ENCODE data around the gene ARHGEF2. TPM values are rescaled to one million over a fixed set of nuclear protein-coding genes. Genes with fewer than 3 reads are reported as not detected.

ARHGEF2 gene
- total RNA-seq = 100 to 1,000 TPM; 165 to 174 TPM

DNA sequence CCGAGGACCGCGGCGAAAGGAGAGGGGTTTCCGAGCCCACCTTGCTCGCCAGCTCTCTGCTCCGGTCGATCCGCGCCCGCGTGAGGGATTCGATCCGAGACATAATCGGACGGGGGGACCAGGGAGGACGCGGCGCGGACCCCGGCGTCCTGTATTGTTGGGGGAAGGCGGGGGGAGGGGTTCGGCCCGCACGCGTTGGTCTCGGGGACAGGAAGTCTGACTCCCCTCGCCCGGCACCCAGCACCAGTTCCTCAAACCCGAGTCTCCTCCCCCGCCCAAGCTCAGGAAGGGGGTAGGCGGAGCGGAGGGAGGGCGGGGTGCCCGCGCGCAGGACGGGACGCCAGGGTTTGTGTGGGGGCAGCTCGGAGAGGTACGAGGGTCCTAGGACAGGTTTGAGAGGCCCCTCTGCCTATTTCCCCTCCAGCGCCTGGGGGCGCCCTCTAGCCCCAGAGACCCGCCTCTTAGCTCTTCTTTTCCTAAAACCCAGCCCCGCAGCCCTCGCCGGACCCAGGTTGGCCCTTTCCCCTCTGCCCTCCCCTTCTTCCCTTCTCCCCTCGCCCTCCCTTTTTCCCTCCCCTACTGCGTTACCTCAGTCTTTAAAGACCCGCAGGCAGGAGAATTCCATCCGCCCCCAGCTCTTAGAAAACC, at the start of gene ARHGEF2:
Gene ARHGEF2 (minus strand): TSS at position 223 of the 648 bp plus-strand sequence. CDS start 120 bp downstream, at position 103.
- Mint-ChIP-seq H3K36me3 (peaks cover 29% of the 10 kb centered on the region), H3K9me3 (no peaks in the 10 kb centered on the region), H3K4me1 (ENCODE audit: low read depth) (peaks cover 66% of the 10 kb centered on the region), H3K4me3 (peak within 1 kb of the TSS; percentile 96), H3K27ac (peak within 1 kb of the TSS; percentile 96), H3K27me3 (no peaks in the 10 kb centered on the region)
- CTCF ChIA-PET = interaction anchor here (1.4 to 9.3 kb wide), 7 partner anchors 10 to 88 kb away, joined by 5 to 77 read pairs (median 29); partner anchors contain the start of gene KHDC4
- DNase-seq = peak; percentile 88
- POLR2A ChIA-PET = interaction anchor here (1.0 to 5.1 kb wide), 8 partner anchors 10 to 85 kb away, joined by 3 to 44 read pairs (median 17); partner anchors contain the start of gene KHDC4
- intact Hi-C loops (cut with micrococcal nuclease) = loop anchor here (1.0 kb wide), 1 partner anchor 8 kb away; no protein-coding TSS in a partner anchor

DNA sequence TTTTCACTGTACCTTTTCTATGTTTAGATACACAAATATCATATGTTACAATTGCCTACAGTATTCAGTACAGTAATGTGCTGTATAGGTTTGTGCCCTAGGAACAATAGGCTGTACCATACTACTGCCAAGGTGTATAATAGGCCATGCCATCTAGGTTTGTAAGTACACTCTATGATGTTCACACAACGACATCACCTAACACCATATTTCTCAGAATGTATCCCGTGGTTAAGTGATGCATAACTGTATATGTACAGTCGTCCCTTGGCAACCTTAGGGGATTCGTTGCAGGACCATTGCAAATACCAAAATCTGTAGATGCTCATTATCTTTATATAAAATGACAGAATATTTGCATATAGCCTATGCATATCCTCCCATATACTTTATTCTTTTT, 48.2 kb upstream of the ARHGEF2 start:
- Mint-ChIP-seq H3K27me3 (no peaks in the 10 kb centered on the region), H3K27ac (no peak overlapping the region), H3K4me1 (ENCODE audit: low read depth) (peaks cover 6% of the 10 kb centered on the region), H3K9me3 (no peaks in the 10 kb centered on the region), H3K36me3 (no peaks in the 10 kb centered on the region), H3K4me3 (no peak overlapping the region)
- POLR2A ChIA-PET = no interaction called here
- intact Hi-C loops (cut with micrococcal nuclease) = loop anchor here (2.0 kb wide), 1 partner anchor 40 kb away; no protein-coding TSS in a partner anchor
- DNase-seq = no peak
- CTCF ChIA-PET = interaction anchor here (0.6 to 1.7 kb wide), 3 partner anchors 25 to 39 kb away, joined by 3 to 21 read pairs (median 6); no protein-coding TSS in a partner anchor

DNA sequence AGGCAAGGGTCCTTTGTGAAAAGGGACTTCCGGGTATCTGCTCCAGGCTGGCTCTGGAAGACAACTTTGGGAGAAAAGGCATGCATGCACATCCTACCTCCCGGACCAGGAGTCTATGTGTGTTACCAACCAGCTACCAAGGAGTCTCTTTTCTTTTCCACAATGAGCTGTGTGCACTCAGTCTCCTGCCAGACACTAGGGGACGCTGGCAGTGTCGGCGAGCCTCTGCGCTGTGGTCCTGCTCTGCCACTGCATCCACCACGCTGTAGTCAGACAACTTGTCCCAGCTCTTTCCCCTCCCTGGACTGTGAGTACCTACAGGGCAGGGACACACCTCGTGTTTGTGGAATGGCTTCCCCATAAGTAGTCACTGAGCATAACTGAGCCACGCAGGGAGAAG, 47.5 kb upstream of the ARHGEF2 start:
- H3K4me1 Mint-ChIP-seq (ENCODE audit: low read depth) = peaks cover 6% of the 10 kb centered on the region
- POLR2A ChIA-PET = no interaction called here
- H3K27ac Mint-ChIP-seq = no peak overlapping the region

DNA sequence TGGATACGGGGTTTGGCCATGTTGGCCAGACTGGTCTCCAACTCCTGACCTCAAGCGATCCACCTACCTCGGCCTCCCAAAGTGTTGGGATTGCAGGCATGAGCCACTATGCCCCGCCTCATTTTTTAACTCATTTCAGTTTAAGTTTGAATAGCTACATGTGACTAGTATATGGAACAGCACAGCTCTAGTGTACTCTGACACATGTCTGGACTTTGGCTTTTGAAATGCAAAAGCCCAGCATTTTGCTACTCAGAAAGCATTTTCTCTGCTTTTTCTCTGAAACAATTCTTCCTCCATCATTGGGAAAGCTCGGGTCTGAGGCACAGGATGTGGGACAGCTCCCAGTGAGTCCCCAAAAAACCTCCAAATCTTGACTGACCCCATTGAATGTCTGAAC, 46.5 kb upstream of the ARHGEF2 start:
- CTCF ChIA-PET = interaction anchor here (1.2 to 1.7 kb wide), 3 partner anchors 21 to 42 kb away, joined by 5 to 7 read pairs (median 6); no protein-coding TSS in a partner anchor

More for the DNA sequence above, 47.5 kb upstream of the ARHGEF2 start:
- Mint-ChIP-seq H3K9me3 (no peaks in the 10 kb centered on the region), H3K27me3 (no peaks in the 10 kb centered on the region), H3K36me3 (no peaks in the 10 kb centered on the region), H3K4me3 (no peak overlapping the region)
- peak; percentile 59 for DNase-seq
- intact Hi-C loops (cut with micrococcal nuclease) = loop anchor here (2.0 kb wide), 1 partner anchor 41 kb away; no protein-coding TSS in a partner anchor
- CTCF ChIA-PET = interaction anchor here (0.6 to 1.7 kb wide), 5 partner anchors 16 to 40 kb away, joined by 3 to 21 read pairs (median 5); no protein-coding TSS in a partner anchor

DNA sequence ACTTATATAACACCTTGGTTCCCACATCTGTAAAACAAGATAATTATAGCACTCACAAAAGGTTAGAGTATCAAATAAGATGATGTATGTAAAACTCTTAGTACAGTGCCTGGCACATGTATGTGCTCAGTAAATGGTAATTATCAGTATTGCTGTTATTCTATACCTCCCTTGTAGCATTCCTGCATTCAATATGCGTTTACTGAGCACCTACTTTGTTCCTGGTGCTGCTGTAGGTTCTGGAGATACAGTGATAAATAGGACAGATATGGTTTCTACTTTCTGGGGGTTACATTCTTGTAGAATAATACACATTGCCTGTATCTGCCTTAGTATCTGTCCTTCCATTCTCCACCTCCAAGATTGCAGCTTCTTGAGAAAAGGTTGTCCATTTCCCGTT, 43.6 kb upstream of the ARHGEF2 start:
- Mint-ChIP-seq H3K27ac (no peak overlapping the region), H3K27me3 (no peaks in the 10 kb centered on the region), H3K4me3 (no peak overlapping the region), H3K36me3 (peaks cover 21% of the 10 kb centered on the region), H3K4me1 (ENCODE audit: low read depth) (peaks cover 25% of the 10 kb centered on the region), H3K9me3 (no peaks in the 10 kb centered on the region)
- ChIA-PET POLR2A (interaction anchor here (1.9 kb wide), 1 partner anchor 45 kb away, joined by 5 read pairs; no protein-coding TSS in a partner anchor), CTCF (interaction anchor here (0.8 kb wide), 1 partner anchor 30 kb away, joined by 3 read pairs; no protein-coding TSS in a partner anchor)
- intact Hi-C loops (cut with micrococcal nuclease) = loop anchor here (2.0 kb wide), 1 partner anchor 75 kb away; no protein-coding TSS in a partner anchor
- no peak for DNase-seq

More for the DNA sequence above, 46.5 kb upstream of the ARHGEF2 start:
- POLR2A ChIA-PET = no interaction called here
- no peak overlapping the region for H3K4me3 Mint-ChIP-seq
- H3K4me1 Mint-ChIP-seq (ENCODE audit: low read depth) = peaks cover 14% of the 10 kb centered on the region
- H3K36me3 Mint-ChIP-seq = peaks cover 6% of the 10 kb centered on the region
- H3K9me3 Mint-ChIP-seq = no peaks in the 10 kb centered on the region
- no peak for DNase-seq
- intact Hi-C loops (cut with micrococcal nuclease) = no loop called here
- H3K27ac Mint-ChIP-seq = no peak overlapping the region
- H3K27me3 Mint-ChIP-seq = no peaks in the 10 kb centered on the region

DNA sequence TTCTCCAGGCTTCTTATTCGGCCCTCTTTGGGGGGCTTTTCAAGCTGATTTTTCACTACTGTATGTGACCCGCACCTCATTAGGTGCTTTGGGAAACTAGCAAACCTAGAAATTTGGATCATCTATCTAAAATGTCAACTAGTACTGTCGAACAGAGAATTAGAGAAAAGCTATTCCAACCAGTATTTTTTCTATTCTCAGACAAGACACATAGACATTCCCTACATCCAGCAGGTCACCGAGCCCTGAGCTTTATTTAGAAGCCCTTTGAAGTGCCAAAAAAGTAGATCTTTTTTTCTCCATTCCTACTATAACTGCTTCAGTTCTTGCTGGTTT, 42.7 kb upstream of the ARHGEF2 start:
- intact Hi-C loops (cut with micrococcal nuclease) = loop anchor here (2.0 kb wide), 1 partner anchor 74 kb away; no protein-coding TSS in a partner anchor
- no peak for DNase-seq
- no peaks in the 10 kb centered on the region for H3K9me3 Mint-ChIP-seq
- H3K36me3 Mint-ChIP-seq = peaks cover 25% of the 10 kb centered on the region
- POLR2A ChIA-PET = interaction anchor here (1.7 to 1.9 kb wide), 2 partner anchors 13 to 45 kb away, joined by 5 to 6 read pairs; no protein-coding TSS in a partner anchor
- H3K4me3 Mint-ChIP-seq = peak overlapping the region; percentile 98
- no peaks in the 10 kb centered on the region for H3K27me3 Mint-ChIP-seq
- H3K4me1 Mint-ChIP-seq (ENCODE audit: low read depth) = peaks cover 25% of the 10 kb centered on the region
- CTCF ChIA-PET = interaction anchor here (0.7 to 2.1 kb wide), 7 partner anchors 15 to 364 kb away, joined by 3 to 11 read pairs (median 3); partner anchors contain the start of genes LAMTOR2 and UBQLN4
- H3K27ac Mint-ChIP-seq = peak overlapping the region; percentile 91

DNA sequence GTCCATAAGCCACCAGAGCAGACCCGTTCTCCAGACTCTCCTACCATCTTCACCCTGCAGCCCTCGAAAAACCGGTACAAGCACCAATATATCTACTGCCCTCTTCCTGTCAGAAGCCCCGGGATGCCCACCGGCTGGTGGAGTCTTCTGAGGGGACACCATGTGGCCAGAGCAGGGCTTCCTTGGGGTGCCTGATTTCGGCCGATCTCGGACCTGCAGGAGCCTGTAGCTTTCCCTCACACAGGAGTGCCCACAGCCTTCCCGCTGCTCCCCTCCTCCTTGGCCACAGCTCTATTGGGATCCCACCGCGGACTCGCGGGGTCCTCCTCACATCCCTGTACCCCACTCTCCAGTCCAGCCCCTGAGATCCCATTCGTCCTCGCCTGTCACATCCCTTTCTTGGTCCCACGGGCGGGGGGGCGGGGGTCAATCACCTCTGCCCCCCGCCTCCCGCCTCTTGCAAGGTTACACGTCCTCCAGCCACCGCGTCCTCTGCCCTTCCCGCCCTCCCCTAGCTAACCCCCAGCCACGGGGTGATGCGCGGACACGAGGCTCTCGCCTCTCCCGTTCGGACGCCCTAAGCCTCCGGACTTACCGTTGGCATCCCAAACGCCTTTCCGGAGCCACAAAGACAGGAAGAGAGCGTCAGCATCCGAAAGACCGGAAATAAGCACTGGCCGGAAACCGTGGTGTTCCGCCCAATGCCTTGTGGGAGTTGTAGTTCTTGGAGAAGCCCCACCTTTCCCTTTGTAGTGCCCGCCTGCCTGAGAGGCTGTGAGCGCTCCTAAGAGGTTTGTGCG, 42.1 kb upstream of the ARHGEF2 start, which contains the start of gene SSR2:
Gene SSR2 (minus strand): TSS at position 659 of the 800 bp plus-strand sequence. CDS start 784 bp downstream, outside the sequence.
- H3K4me3 Mint-ChIP-seq = peak within 1 kb of the TSS; percentile 98
- H3K9me3 Mint-ChIP-seq = no peaks in the 10 kb centered on the region
- peak; percentile 92 for DNase-seq
- peak within 1 kb of the TSS; percentile 91 for H3K27ac Mint-ChIP-seq
- intact Hi-C loops (cut with micrococcal nuclease) = loop anchor here (1.0 to 2.0 kb wide), 2 partner anchors 34 to 74 kb away; partner anchors contain the start of gene LAMTOR2
- ChIA-PET POLR2A (interaction anchor here (1.7 to 1.9 kb wide), 2 partner anchors 12 to 44 kb away, joined by 5 to 6 read pairs; no protein-coding TSS in a partner anchor), CTCF (interaction anchor here (0.6 to 2.1 kb wide), 7 partner anchors 12 to 320 kb away, joined by 3 to 11 read pairs (median 5); partner anchors contain the start of genes LAMTOR2 and UBQLN4)
- peaks cover 21% of the 10 kb centered on the region for H3K4me1 Mint-ChIP-seq (ENCODE audit: low read depth)
- H3K36me3 Mint-ChIP-seq = peaks cover 25% of the 10 kb centered on the region
- no peaks in the 10 kb centered on the region for H3K27me3 Mint-ChIP-seq

DNA sequence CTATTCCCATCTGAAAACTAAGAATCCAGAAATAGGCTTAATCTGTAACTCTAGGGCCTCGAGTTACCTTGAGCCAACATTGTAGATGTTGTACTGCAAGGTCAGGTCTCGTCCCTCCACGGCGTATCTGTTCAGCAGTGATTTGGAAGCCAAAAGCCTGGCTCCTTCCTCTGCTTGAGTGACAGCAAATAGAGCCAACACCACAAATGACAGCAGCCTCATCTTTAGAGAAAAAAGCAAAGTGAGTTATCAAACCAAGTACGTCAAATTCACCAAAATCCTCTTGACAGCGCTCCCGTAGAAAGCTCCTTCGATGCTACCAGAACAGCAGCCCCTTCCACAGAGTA, 41.6 kb upstream of the ARHGEF2 start:
- CTCF ChIA-PET = interaction anchor here (0.6 to 2.1 kb wide), 4 partner anchors 12 to 46 kb away, joined by 5 to 11 read pairs (median 9); partner anchors contain the start of genes LAMTOR2 and UBQLN4
- Mint-ChIP-seq H3K4me3 (peak overlapping the region; percentile 98), H3K27ac (peak overlapping the region; percentile 91), H3K4me1 (ENCODE audit: low read depth) (peaks cover 21% of the 10 kb centered on the region), H3K9me3 (no peaks in the 10 kb centered on the region), H3K36me3 (peaks cover 25% of the 10 kb centered on the region), H3K27me3 (no peaks in the 10 kb centered on the region)
- DNase-seq = no peak
- POLR2A ChIA-PET = interaction anchor here (1.7 to 1.9 kb wide), 2 partner anchors 11 to 43 kb away, joined by 5 to 6 read pairs; no protein-coding TSS in a partner anchor
- intact Hi-C loops (cut with micrococcal nuclease) = loop anchor here (1.0 to 2.0 kb wide), 2 partner anchors 34 to 73 kb away; partner anchors contain the start of gene LAMTOR2

DNA sequence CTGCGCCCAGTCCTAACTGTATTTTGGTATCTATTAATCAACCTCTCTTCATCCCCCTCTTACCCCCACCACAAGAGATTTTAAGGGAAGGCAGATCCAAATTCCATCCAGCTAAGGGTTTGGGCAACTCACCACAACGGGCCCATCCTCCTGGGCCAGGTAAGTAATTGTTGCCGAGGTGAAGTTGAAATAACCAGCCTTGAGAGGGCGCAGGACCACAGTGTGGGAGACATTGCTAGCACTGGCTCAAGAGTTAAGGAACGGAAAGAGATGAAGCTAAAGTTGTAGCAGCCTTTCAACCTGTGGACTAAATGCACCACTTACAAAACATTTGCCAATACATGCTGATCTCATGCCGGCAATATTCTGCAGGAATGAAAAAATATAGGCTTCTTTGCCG, 36.5 kb upstream of the ARHGEF2 start:
- peak overlapping the region; percentile 31 for H3K27ac Mint-ChIP-seq
- H3K4me1 Mint-ChIP-seq (ENCODE audit: low read depth) = peaks cover 15% of the 10 kb centered on the region
- no peak overlapping the region for H3K4me3 Mint-ChIP-seq
- ChIA-PET CTCF (no interaction called here), POLR2A (interaction anchor here (1.4 kb wide), 1 partner anchor 9 kb away, joined by 3 read pairs; no protein-coding TSS in a partner anchor)
- H3K27me3 Mint-ChIP-seq = no peaks in the 10 kb centered on the region
- H3K36me3 Mint-ChIP-seq = peaks cover 49% of the 10 kb centered on the region
- no peak for DNase-seq
- intact Hi-C loops (cut with micrococcal nuclease) = no loop called here
- H3K9me3 Mint-ChIP-seq = no peaks in the 10 kb centered on the region

DNA sequence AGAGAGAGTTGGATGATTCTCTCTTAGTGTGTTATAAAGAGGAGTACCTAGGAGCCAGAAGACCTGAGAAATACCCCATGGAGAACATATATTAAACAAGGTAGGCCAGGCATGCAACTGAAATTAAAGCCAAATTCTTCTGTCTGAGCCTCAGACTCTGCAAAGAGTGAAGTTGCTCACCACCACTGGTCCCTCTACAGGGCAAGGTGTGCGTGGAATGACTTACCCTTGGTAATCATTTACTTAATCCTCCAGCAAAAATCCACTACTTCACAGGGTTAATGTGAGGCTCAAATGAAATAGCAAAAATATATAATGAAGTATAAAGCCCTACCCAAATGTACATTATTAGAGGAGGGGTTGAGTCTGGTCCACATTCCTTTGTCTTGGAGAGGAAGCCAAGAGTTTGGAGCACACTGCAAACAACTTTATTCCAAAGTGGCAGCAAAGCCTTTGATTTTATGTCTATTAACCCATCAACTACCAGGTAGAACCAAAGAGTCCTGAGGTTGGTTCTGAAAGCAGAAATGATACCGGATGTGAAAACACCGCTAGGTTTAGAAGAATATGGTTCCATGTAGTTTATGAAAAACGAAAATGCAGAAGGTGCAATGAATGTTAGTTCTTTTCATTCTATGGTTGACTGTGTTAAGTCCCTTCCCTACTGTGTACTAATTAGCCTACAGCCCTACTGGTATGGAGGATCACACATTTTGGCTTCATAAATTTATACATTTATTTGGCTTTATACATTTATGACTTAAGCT, 33.9 kb upstream of the ARHGEF2 start:
- CTCF ChIA-PET = no interaction called here
- peaks cover 4% of the 10 kb centered on the region for H3K4me1 Mint-ChIP-seq (ENCODE audit: low read depth)
- peak overlapping the region; percentile 53 for H3K27ac Mint-ChIP-seq
- intact Hi-C loops (cut with micrococcal nuclease) = no loop called here
- H3K9me3 Mint-ChIP-seq = no peaks in the 10 kb centered on the region
- H3K4me3 Mint-ChIP-seq = no peak overlapping the region
- H3K36me3 Mint-ChIP-seq = peaks cover 46% of the 10 kb centered on the region
- DNase-seq = no peak
- no peaks in the 10 kb centered on the region for H3K27me3 Mint-ChIP-seq
- POLR2A ChIA-PET = no interaction called here

DNA sequence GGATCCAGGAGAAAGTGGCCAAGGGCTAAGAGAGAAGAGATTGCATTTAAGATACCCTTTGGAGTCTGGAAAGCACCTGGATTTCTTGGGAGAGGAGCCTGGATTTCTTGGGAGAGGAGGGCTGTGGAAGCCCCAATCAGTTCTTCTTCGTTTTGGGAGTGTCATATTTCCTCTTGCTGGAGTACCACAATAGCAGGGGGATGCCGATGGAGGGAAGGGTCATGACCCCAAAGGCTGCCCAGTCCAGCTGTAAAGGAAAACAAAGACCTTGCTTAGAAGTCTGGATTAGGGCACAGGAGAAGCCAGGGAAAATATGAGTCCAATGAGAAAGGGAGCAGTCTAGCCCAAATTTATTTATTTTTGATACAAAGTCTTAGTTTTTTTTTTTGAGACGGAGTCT, 31.1 kb upstream of the ARHGEF2 start:
- no peak for DNase-seq
- no peaks in the 10 kb centered on the region for H3K27me3 Mint-ChIP-seq
- POLR2A ChIA-PET = interaction anchor here (1.5 kb wide), 1 partner anchor 11 kb away, joined by 6 read pairs; the partner anchor contains the start of gene SSR2
- no peak overlapping the region for H3K4me3 Mint-ChIP-seq
- H3K36me3 Mint-ChIP-seq = peaks cover 42% of the 10 kb centered on the region
- intact Hi-C loops (cut with micrococcal nuclease) = no loop called here
- H3K4me1 Mint-ChIP-seq (ENCODE audit: low read depth) = peaks cover 21% of the 10 kb centered on the region
- H3K9me3 Mint-ChIP-seq = no peaks in the 10 kb centered on the region
- no peak overlapping the region for H3K27ac Mint-ChIP-seq
- CTCF ChIA-PET = no interaction called here

Data from activated CD4-positive, alpha-beta memory T cell treated with anti-CD3 and anti-CD28 coated beads for 36 hours (primary cell).